Measurements from ENCODE around the gene ANP32A. TPM values are rescaled to one million over a fixed set of nuclear protein-coding genes. Genes with fewer than 3 reads are reported as not detected.
A peak's percentile ranks its signal among the peaks of the same experiment; 100 is the strongest.

Gene ANP32A
- total and polyA plus RNA-seq, 9 of the 15 experiments (the other 6 are each of a cell fraction or from before 2014, with no cell fraction given): 13.2 to 656 (median 210) TPM

GRCh38 chr15:68795298-68795848, 25.3 kb downstream of the ANP32A start:
- Histone ChIP-seq H4K20me1 (replicated peaks; ENCODE audit: control insufficient read depth, insufficient read depth, low read length) (peaks cover 59% of the 10 kb centered on the region), H3K4me2 (ENCODE audit: insufficient read depth, low read length) (no peak overlapping the region), H3K36me3 (ENCODE audit: control insufficient read depth, insufficient read depth, low read length) (peaks cover 69% of the 10 kb centered on the region; the same call in 2 of the 3 replicates), H2AFZ (ENCODE audit: low read depth, low read length) (no peak overlapping the region), H3K9me3 (replicated peaks; ENCODE audit: control insufficient read depth, insufficient read depth, low read depth, low read length) (no peaks in the 10 kb centered on the region), H3K9ac (ENCODE audit: insufficient read depth in 1 of 2, low read depth in 2 of 2, low read length in 2 of 2) (peak overlapping the region in 1 of 2 experiments; percentile 54; a peak in 2 of 4 replicates), H3K79me2 (ENCODE audit: control insufficient read depth, insufficient read depth, low read length) (peaks cover 99% of the 10 kb centered on the region), H3K27ac (ENCODE audit: extremely low read depth, low read depth, low read length) (no peak overlapping the region), H3K4me1 (replicated peaks in 1 of 2; ENCODE audit: control insufficient read depth in 2 of 2, insufficient read depth in 2 of 2, low read length in 2 of 2) (peaks cover 14 to 18% of the 10 kb centered on the region in 2 experiments; a peak in 4 of 5 replicates), H3K9me1 (ENCODE audit: control insufficient read depth, insufficient read depth, low read length) (peaks cover 4% of the 10 kb centered on the region), H3K27me3 (ENCODE audit: control insufficient read depth in 2 of 2, insufficient read depth in 2 of 2, low read length in 2 of 2) (no peaks in the 10 kb centered on the region), H3K4me3 (no peak overlapping the region)
- POLR2A ChIA-PET: interaction anchor here (1.2 to 1.4 kb wide), 2 partner anchors 9 to 12 kb away, joined by 3 to 5 read pairs; no protein-coding TSS in a partner anchor
- intact Hi-C loops (cut with micrococcal nuclease) (no loop called here), in situ Hi-C loops (cut with MboI) (no loop called here)
- DNase-seq (ENCODE audit: extremely low read depth in 1 of 4, low spot score in 3 of 4) (no peak), FAIRE-seq (no peak), ATAC-seq (no peak)
- TF ChIP-seq PHTF2 (CRISPR knock-in tag; IDR thresholded peaks at IDR 0.05) (no peak), FOSL1 (tag; conservative IDR thresholded peaks at IDR 0.05) (no peak), ZBTB33 (CRISPR knock-in tag; IDR thresholded peaks at IDR 0.05) (peak; percentile 35; the same call in 1 of the 2 replicates), ZFP36 (IDR thresholded peaks at IDR 0.05; ENCODE audit: low read depth, low read length, partially characterized antibody) (peak; percentile 16), REST (IDR thresholded peaks at IDR 0.05; ENCODE audit: borderline replicate concordance) (peak; percentile 12; the same call in 1 of the 2 replicates), REST (CRISPR knock-in tag; IDR thresholded peaks at IDR 0.05; ENCODE audit: low read depth) (no peak)
- WGBS (ENCODE audit: insufficient coverage, low coverage, missing lambda C conversion rate): 98% methylated on average over 15 of the region's 20 CpGs
- CTCF ChIA-PET (ENCODE audit: low intra/inter-chr PET ratio): no interaction called here
- BruUV-seq (replicated peaks): no TSS peak

Data from K562 (cell line).